Rectal smooth muscle tissue (tissue), 1 donor: Measurements from ENCODE around the gene DHX35.

Experiments used
- H3K27ac ChIP-seq: one replicate; pipeline ENCODE4 v1.7.0; 2013; ENCODE audit warnings: low read depth, low read length, inconsistent platforms
- H3K27me3 ChIP-seq: one replicate; pipeline ENCODE4 v1.7.0; 2013; ENCODE audit warnings: low read length; ENCODE audit not compliant: control insufficient read depth, insufficient read depth
- H3K36me3 ChIP-seq: one replicate; pipeline ENCODE4 v1.7.0; 2013; ENCODE audit warnings: low read length; ENCODE audit not compliant: control insufficient read depth, insufficient read depth
- H3K4me1 ChIP-seq: one replicate; pipeline ENCODE4 v1.7.0; 2013; ENCODE audit warnings: low read length; ENCODE audit not compliant: control insufficient read depth, insufficient read depth
- H3K4me3 ChIP-seq: one replicate; pipeline ENCODE4 v1.7.0; 2013; ENCODE audit warnings: low read length
- H3K9ac ChIP-seq: one replicate; pipeline ENCODE4 v1.7.0; 2013; ENCODE audit warnings: low read length

DHX35 gene

DNA sequence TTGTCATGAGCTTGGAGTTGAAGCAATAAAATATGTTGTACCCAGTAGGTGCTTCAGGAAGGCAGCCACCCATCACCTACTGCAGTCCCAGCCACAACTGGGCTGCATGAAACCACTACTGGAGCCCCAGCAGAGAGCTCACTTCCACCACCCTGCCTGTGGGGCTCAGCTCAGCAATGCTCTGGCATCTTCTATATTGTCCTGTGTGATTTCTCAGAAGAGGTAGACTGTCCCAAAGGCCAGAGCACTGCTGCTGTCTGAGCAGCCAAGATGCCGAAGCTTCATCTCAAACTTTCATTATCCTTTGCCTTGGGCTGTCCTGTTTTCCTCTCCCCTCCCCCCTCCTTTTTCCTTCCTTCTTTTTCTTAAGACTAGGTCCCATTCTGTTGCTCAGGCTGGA lies 126.9 kb downstream of the DHX35 start:
- H3K4me3 ChIP-seq = no peak overlapping the region
- H3K9ac ChIP-seq = no peak overlapping the region
- no peak overlapping the region for H3K27ac ChIP-seq
- H3K27me3 ChIP-seq = no peaks in the 10 kb centered on the region
- no peaks in the 10 kb centered on the region for H3K36me3 ChIP-seq
- H3K4me1 ChIP-seq = no peaks in the 10 kb centered on the region
